ENCODE results near the gene DDX27. TPM values are rescaled to one million over a fixed set of nuclear protein-coding genes. Genes with fewer than 3 reads are reported as not detected.

DDX27 gene
- polyA plus RNA-seq, 1 experiment, result 31.9 TPM

DNA sequence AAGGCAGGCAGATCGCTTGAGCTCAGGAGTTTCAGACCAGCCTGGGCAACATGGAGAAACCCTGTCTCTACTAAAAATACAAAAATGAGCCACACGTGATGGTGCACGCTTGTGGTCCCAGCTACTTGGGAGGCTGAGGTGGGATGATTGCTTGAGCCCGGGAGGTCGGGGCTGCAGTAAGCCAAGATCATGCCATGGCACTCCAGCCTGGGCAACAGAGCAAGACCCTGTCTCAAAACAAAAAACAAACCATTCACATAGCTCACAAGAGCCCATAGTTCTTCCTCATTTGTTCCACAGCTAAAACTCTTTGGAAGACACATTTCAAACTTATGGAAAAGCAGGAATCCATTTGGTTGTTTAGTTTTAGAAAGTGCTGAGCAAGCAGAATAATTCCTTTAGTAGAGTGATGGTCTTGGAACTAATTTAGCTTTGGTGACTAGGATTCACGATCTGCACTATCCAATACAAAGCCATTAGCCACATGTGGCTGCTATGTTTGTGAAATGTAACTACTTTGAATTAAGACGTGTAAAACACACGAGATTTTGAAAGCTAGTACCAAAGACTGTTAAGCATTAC, 54.6 kb downstream of the DDX27 start:
- POLR2A ChIA-PET, result no interaction called here
- CTCF ChIA-PET, result interaction anchor here (0.6 to 0.7 kb wide), 2 partner anchors 12 to 1657 kb away, joined by 3 read pairs; partner anchors contain the start of gene ADNP
- Histone ChIP-seq H3K36me3 (ENCODE audit: control insufficient read depth, insufficient read depth, low read length) (peaks cover 10% of the 10 kb centered on the region), H3K27me3 (ENCODE audit: control insufficient read depth, insufficient read depth, low read length) (no peaks in the 10 kb centered on the region), H3K4me3 (ENCODE audit: low read depth, low read length) (no peak overlapping the region)
- no peak for DNase-seq (ENCODE audit: low read depth)
- TF ChIP-seq, protein P1, sequence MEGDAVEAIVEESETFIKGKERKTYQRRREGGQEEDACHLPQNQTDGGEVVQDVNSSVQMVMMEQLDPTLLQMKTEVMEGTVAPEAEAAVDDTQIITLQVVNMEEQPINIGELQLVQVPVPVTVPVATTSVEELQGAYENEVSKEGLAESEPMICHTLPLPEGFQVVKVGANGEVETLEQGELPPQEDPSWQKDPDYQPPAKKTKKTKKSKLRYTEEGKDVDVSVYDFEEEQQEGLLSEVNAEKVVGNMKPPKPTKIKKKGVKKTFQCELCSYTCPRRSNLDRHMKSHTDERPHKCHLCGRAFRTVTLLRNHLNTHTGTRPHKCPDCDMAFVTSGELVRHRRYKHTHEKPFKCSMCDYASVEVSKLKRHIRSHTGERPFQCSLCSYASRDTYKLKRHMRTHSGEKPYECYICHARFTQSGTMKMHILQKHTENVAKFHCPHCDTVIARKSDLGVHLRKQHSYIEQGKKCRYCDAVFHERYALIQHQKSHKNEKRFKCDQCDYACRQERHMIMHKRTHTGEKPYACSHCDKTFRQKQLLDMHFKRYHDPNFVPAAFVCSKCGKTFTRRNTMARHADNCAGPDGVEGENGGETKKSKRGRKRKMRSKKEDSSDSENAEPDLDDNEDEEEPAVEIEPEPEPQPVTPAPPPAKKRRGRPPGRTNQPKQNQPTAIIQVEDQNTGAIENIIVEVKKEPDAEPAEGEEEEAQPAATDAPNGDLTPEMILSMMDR (IDR thresholded peaks at IDR 0.05; ENCODE audit: insufficient read depth, low read depth, low read length), result no peak

DNA sequence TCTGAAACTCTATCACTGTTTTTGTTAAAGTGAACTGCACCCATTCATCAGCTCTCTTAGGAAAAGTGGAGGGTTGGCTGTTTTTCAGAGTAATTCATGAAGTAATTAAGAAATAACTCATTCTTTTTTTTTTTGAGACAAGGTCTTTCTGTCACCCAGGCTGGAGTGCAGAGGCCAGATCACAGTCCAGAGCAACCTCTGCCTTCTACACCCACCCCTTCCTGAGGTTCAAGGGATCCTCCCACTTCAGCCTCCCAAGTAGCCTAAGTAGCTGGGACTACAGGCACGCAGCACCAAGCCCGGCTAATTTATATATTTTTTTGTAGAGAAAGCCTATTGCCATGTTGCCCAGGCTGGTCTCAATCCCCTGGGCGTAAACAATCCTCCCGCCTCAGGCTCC, 56.0 kb downstream of the DDX27 start:
- no peak overlapping the region for H3K4me3 ChIP-seq (ENCODE audit: low read depth, low read length)
- ChIA-PET POLR2A (no interaction called here), CTCF (no interaction called here)
- TF ChIP-seq, protein P1 (IDR thresholded peaks at IDR 0.05; ENCODE audit: insufficient read depth, low read depth, low read length), result no peak
- DNase-seq (ENCODE audit: low read depth), result no peak
- H3K27me3 ChIP-seq (ENCODE audit: control insufficient read depth, insufficient read depth, low read length), result no peaks in the 10 kb centered on the region
- peaks cover 14% of the 10 kb centered on the region for H3K36me3 ChIP-seq (ENCODE audit: control insufficient read depth, insufficient read depth, low read length)

DNA sequence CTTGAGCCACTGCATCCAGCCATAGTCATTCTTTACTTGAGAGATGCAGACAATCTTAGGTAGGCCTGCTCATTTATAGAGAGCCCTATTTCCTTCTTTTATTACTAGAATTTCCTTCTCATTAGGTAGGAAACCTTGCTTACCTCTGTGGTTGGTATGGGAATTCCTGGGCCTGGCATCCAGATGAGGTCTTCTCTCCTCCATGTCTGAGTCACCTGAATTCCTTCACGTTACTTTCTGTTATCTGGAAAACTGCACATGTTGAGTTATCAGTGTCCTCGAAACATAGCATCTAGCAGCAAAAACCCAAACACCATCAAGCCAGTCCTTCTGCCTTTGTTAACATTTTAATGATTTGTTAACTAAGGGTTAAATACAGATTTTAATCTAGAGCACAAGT, 56.4 kb downstream of the DDX27 start:
- CTCF ChIA-PET, result no interaction called here
- no peaks in the 10 kb centered on the region for H3K27me3 ChIP-seq (ENCODE audit: control insufficient read depth, insufficient read depth, low read length)
- TF ChIP-seq, protein P1 (IDR thresholded peaks at IDR 0.05; ENCODE audit: insufficient read depth, low read depth, low read length), result no peak
- H3K36me3 ChIP-seq (ENCODE audit: control insufficient read depth, insufficient read depth, low read length), result peaks cover 18% of the 10 kb centered on the region
- POLR2A ChIA-PET, result no interaction called here
- H3K4me3 ChIP-seq (ENCODE audit: low read depth, low read length), result no peak overlapping the region
- DNase-seq (ENCODE audit: low read depth), result no peak

DNA sequence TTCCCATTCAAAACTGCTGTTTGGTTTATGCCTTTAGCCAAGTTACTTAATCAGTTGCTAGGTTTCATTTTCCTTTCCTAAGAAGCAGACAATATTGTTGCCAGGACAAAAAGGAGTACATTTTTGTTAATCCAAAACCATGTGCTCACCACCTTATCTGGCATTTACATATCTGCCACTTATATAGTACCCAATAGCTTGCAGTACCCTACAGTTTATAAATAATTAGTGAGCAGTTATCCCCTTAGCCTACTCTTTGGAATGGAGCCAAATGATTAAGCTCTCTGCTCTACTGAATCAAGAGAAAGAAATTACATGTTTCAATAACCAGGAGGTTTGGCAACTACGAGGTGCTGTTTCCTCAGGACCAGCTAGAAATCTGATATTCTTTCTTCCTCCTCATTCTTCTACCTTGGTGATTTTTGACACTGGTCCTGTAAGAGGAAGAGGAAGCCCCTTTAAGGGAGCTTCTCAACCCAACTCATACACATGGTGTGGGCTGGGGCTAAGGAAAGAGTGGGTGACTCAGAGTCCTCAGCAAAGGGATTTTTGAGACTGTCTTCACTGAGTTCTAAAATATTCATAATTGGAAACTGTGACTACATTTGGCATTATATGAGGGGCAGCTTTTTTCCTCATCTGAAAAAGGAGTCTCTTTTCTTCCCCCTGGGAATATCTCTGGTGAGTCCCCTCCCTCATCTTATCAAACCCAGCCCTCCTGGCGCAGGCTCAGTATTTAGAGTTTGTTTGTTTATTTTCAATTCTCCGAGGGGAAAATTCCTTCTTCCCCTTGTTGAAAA, 57.1 kb downstream of the DDX27 start:
- peak overlapping the region; percentile 91 for H3K4me3 ChIP-seq (ENCODE audit: low read depth, low read length)
- H3K27me3 ChIP-seq (ENCODE audit: control insufficient read depth, insufficient read depth, low read length), result no peaks in the 10 kb centered on the region
- ChIA-PET CTCF (interaction anchor here (0.7 to 1.0 kb wide), 2 partner anchors 44 to 59 kb away, joined by 3 read pairs; no protein-coding TSS in a partner anchor), POLR2A (no interaction called here)
- peaks cover 18% of the 10 kb centered on the region for H3K36me3 ChIP-seq (ENCODE audit: control insufficient read depth, insufficient read depth, low read length)
- no peak for DNase-seq (ENCODE audit: low read depth)
- TF ChIP-seq, protein P1 (IDR thresholded peaks at IDR 0.05; ENCODE audit: insufficient read depth, low read depth, low read length), result no peak

DNA sequence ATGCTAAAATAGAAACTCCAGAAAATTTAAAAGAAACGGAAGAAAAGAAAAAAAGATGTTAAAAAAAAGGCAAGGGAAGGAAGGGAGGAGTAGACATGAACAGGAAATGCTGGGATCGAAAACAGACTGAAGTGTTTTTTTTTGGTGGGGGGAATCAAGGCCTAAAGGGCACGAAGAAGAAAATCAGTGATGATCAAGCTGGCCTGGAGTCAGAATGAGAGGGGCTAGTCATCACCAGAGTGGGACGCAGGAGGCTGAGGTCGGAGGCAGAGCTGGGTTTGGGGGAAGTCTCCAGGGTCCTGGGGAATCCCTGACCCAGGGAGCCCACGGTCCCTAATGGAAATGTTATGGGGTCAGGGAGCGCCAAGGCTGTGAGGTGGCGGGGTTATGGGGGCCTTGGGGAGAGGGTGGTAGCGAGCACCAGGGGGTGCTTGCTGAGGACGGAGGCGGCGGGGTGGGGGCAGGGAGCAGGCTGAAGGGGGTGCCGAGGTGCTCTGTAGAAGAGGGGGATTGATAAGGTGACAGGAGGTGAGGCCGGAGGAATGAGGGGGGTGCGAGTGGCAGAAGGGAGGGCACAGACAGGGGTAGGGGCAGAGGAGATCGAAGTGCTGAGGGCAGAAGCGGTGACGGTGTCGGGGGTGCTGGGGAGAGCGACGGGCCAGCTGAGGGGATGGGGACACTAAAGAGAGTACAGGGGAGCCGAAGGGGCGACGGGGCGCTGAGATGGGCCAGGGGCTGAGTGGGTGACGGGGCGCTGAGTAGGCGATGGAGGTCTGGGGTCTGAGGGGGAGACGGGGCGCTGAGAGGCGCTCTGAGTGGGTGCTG, 58.0 kb downstream of the DDX27 start:
- no peak for DNase-seq (ENCODE audit: low read depth)
- TF ChIP-seq, protein P1 (IDR thresholded peaks at IDR 0.05; ENCODE audit: insufficient read depth, low read depth, low read length), result no peak
- no peaks in the 10 kb centered on the region for H3K27me3 ChIP-seq (ENCODE audit: control insufficient read depth, insufficient read depth, low read length)
- ChIA-PET CTCF (interaction anchor here (1.0 kb wide), 1 partner anchor 60 kb away, joined by 3 read pairs; no protein-coding TSS in a partner anchor), POLR2A (interaction anchor here (0.5 to 0.7 kb wide), 2 partner anchors 8 to 11 kb away, joined by 3 to 5 read pairs; no protein-coding TSS in a partner anchor)
- peaks cover 23% of the 10 kb centered on the region for H3K36me3 ChIP-seq (ENCODE audit: control insufficient read depth, insufficient read depth, low read length)
- H3K4me3 ChIP-seq (ENCODE audit: low read depth, low read length), result peak overlapping the region; percentile 91

Measured in BJ (cell line).